H1 (cell line): ENCODE results near the gene CFHR3. TPM values are rescaled to one million over a fixed set of nuclear protein-coding genes. Genes with fewer than 3 reads are reported as not detected.
"Not testable (repeated sequence)": the region's sequence is repeated elsewhere in the genome, so short reads cannot be mapped to it uniquely, and the experiment has no call there.

Source experiments
- CTCF ChIA-PET: fragments of 300-600 bp; sonication (Branson Sonifier 250); formaldehyde crosslinking; loops from one replicate; lab custom pipeline; 2021; ENCODE audit not compliant: partially characterized antibody; lab: Charles Lee
- POLR2A ChIA-PET: fragments of 300-600 bp; sonication (Branson Sonifier 250); formaldehyde crosslinking; loops from one replicate; lab custom pipeline; 2021; ENCODE audit warnings: inconsistent platforms; ENCODE audit not compliant: partially characterized antibody; lab: Charles Lee
- DNase-seq, 2 experiments: peaks; one replicate each; pipeline versions ENCODE4 v3.0.0 to v3.0.0-alpha.2; 2010 to 2022; ENCODE audit warnings: low spot score in 2 of 2, low read depth in 1 of 2, mixed read lengths in 1 of 2
- FAIRE-seq: peaks from 2 replicates; lab custom pipeline; 2011; peaks lifted over from hg19 to GRCh38; lab: Jason Lieb, UNC
- H2AFZ ChIP-seq: 2 replicates; pipeline ENCODE4 v1.8.1; 2012; ENCODE audit warnings: low read length, inconsistent platforms
- H2AK5ac ChIP-seq: 2 replicates; pipeline ENCODE4 v1.6.1; 2013; ENCODE audit warnings: low read depth, low read length
- H2BK120ac ChIP-seq: replicated peaks from 2 replicates; pipeline ENCODE3; 2013; ENCODE audit warnings: low read depth, low read length, inconsistent platforms
- H2BK12ac ChIP-seq: 2 replicates; pipeline ENCODE4 v1.6.1; 2013; ENCODE audit warnings: low read depth, low read length
- H2BK15ac ChIP-seq: 2 replicates; pipeline ENCODE4 v1.6.1; 2013; ENCODE audit warnings: low read length
- H2BK20ac ChIP-seq: 2 replicates; pipeline ENCODE4 v1.6.1; 2013; ENCODE audit warnings: low read length
- H2BK5ac ChIP-seq: 2 replicates; pipeline ENCODE4 v1.6.1; 2013; ENCODE audit warnings: low read depth, low read length
- H3K14ac ChIP-seq: 2 replicates; pipeline ENCODE4 v1.6.1; 2013; ENCODE audit warnings: inconsistent platforms; ENCODE audit not compliant: insufficient read length
- H3K18ac ChIP-seq: 2 replicates; pipeline ENCODE4 v1.6.1; 2013; ENCODE audit warnings: low read length; ENCODE audit errors: extremely low read depth
- H3K23ac ChIP-seq: 2 replicates; pipeline ENCODE4 v1.6.1; 2013; ENCODE audit warnings: inconsistent platforms; ENCODE audit not compliant: insufficient read length
- H3K23me2 ChIP-seq: 2 replicates; pipeline ENCODE4 v1.6.1; 2013; ENCODE audit warnings: low read depth, low read length
- H3K27ac ChIP-seq: 2 replicates; pipeline ENCODE4 v1.6.1; 2011; ENCODE audit warnings: low read depth, low read length, inconsistent platforms
- H3K27me3 ChIP-seq, 4 experiments: replicated peaks in 1 of 4; 1 replicate in 1 of 4; 2 replicates in 3 of 4; pipeline versions ENCODE4 v1.6.1 to v1.8.1; 2011 to 2013; ENCODE audit warnings: low read length in 3 of 4, mild to moderate bottlenecking in 3 of 4, inconsistent platforms in 2 of 4, mixed read lengths in 2 of 4, moderate library complexity in 1 of 4; ENCODE audit not compliant: control insufficient read depth in 3 of 4, insufficient read depth in 3 of 4; ENCODE audit errors: extremely low read depth in 1 of 4
- H3K36me3 ChIP-seq, 4 experiments: 2 replicates each; pipeline versions ENCODE4 v1.6.1 to v1.8.1; 2011 to 2013; ENCODE audit warnings: mild to moderate bottlenecking in 4 of 4, low read length in 3 of 4, moderate library complexity in 2 of 4, control low read depth in 1 of 4, inconsistent platforms in 1 of 4; ENCODE audit not compliant: insufficient read depth in 4 of 4, control insufficient read depth in 2 of 4
- H3K4ac ChIP-seq: replicated peaks from 2 replicates; pipeline ENCODE3; 2013; ENCODE audit warnings: low read length, low read depth, mixed read lengths, inconsistent platforms; ENCODE audit not compliant: insufficient read length
- H3K4me1 ChIP-seq, 4 experiments: replicated peaks in 1 of 4; 1 replicate in 1 of 4; 2 replicates in 3 of 4; pipeline versions ENCODE4 v1.6.1 to v1.8.1; 2011 to 2013; ENCODE audit warnings: low read length in 3 of 4, inconsistent platforms in 2 of 4, mixed read lengths in 1 of 4; ENCODE audit not compliant: insufficient read depth in 4 of 4, control insufficient read depth in 3 of 4
- H3K4me2 ChIP-seq, 2 experiments: 2 replicates each; pipeline versions ENCODE4 v1.6.1 to v1.8.1; 2011 to 2013; ENCODE audit warnings: low read depth in 2 of 2, low read length in 2 of 2, control low read depth in 1 of 2, inconsistent platforms in 1 of 2, mild to moderate bottlenecking in 1 of 2; ENCODE audit not compliant: insufficient read depth in 1 of 2
- H3K4me3 ChIP-seq, 4 experiments: fragments of 200-600, 300-600 bp in 1 of 4; sonication (generic), shearing (Covaris generic), sonication (Bioruptor Twin) in 1 of 4; 2 replicates each; pipeline versions ENCODE4 v1.5.1 to v1.8.1; 2011 to 2016; ENCODE audit warnings: low read length in 4 of 4, low read depth in 3 of 4, control low read depth in 2 of 4, inconsistent platforms in 2 of 4, mild to moderate bottlenecking in 2 of 4, mixed read lengths in 1 of 4, moderate library complexity in 1 of 4; ENCODE audit not compliant: insufficient read depth in 2 of 4; ENCODE audit errors: extremely low read depth in 1 of 4
- H3K56ac ChIP-seq: replicated peaks from 2 replicates; pipeline ENCODE3; 2013; ENCODE audit warnings: low read depth, mild to moderate bottlenecking, mixed read lengths, low read length, inconsistent platforms; ENCODE audit not compliant: insufficient read length
- H3K79me1 ChIP-seq: 2 replicates; pipeline ENCODE4 v1.6.1; 2013; ENCODE audit warnings: low read depth, low read length, control low read depth
- H3K79me2 ChIP-seq, 2 experiments: 2 replicates each; pipeline versions ENCODE4 v1.6.1 to v1.8.1; 2012 to 2013; ENCODE audit warnings: low read length in 2 of 2, mild to moderate bottlenecking in 2 of 2, inconsistent platforms in 1 of 2; ENCODE audit not compliant: insufficient read depth in 2 of 2, control insufficient read depth in 1 of 2
- H3K9ac ChIP-seq, 4 experiments: replicated peaks in 1 of 4; 1 replicate in 1 of 4; 2 replicates in 3 of 4; pipeline versions ENCODE4 v1.6.1 to v1.8.1; 2011 to 2013; ENCODE audit warnings: low read depth in 3 of 4, low read length in 3 of 4, control low read depth in 2 of 4, mild to moderate bottlenecking in 2 of 4, moderate library complexity in 2 of 4, inconsistent platforms in 1 of 4; ENCODE audit errors: extremely low read depth in 1 of 4
- H3K9me3 ChIP-seq, 2 experiments: 2 replicates each; pipeline versions ENCODE4 v1.6.1 to v1.8.1; 2012 to 2013; ENCODE audit warnings: mild to moderate bottlenecking in 2 of 2, moderate library complexity in 2 of 2, control low read depth in 1 of 2, inconsistent platforms in 1 of 2, low read depth in 1 of 2, low read length in 1 of 2, mixed read lengths in 1 of 2; ENCODE audit not compliant: insufficient read depth in 2 of 2
- H4K20me1 ChIP-seq, 2 experiments: replicated peaks in 1 of 2; 2 replicates each; pipeline versions ENCODE3 to v1.8.1; 2011 to 2013; ENCODE audit warnings: inconsistent platforms in 2 of 2, low read length in 2 of 2, mild to moderate bottlenecking in 1 of 2; ENCODE audit not compliant: insufficient read depth in 2 of 2, control insufficient read depth in 1 of 2
- H4K5ac ChIP-seq: 2 replicates; pipeline ENCODE4 v1.6.1; 2013; ENCODE audit warnings: low read length, low read depth, mixed read lengths, inconsistent platforms; ENCODE audit not compliant: insufficient read length
- H4K8ac ChIP-seq: 2 replicates; pipeline ENCODE4 v1.8.0; 2013; ENCODE audit warnings: mild to moderate bottlenecking, moderate library complexity, low read length, inconsistent platforms; ENCODE audit not compliant: insufficient read depth; ENCODE audit errors: extremely low read depth
- H4K91ac ChIP-seq: replicated peaks from 2 replicates; pipeline ENCODE3; 2013; ENCODE audit warnings: low read length, mixed read lengths, inconsistent platforms; ENCODE audit not compliant: insufficient read length
- WGBS, 2 experiments: shearing (Covaris generic) in 1 of 2; methylation state at CpG; one replicate each; pipeline versions ENCODE4 v1.1.6 to v1.1.7; 2013 to 2015; ENCODE audit warnings: low lambda C conversion rate in 2 of 2, mixed read lengths in 2 of 2, inconsistent platforms in 1 of 2, low coverage in 1 of 2, missing lambda C conversion rate in 1 of 2; ENCODE audit not compliant: insufficient replicate concordance in 2 of 2, insufficient coverage in 1 of 2, insufficient read length in 1 of 2; ENCODE audit errors: extremely low coverage in 1 of 2, missing lambda C conversion rate in 1 of 2; 5-methylcytosine and 5-hydroxymethylcytosine counted together
- polyA plus RNA-seq, 7 experiments: library from polyadenylated mRNA; depleted of rRNA in 3 of 7; stranded (reverse) in 5 of 7; unstranded in 2 of 7; fragments of >200 nt in 5 of 7; fragments of 200-250 nt in 2 of 7; gene quantifications; 1 replicate in 5 of 7; 2 replicates in 1 of 7; 4 replicates in 1 of 7; pipeline versions ENCODE4 v1.2.1 to v1.2.3, GENCODE V29; 2011 to 2013; ENCODE audit warnings: missing spikeins in 2 of 7, mixed read lengths in 2 of 7
- total RNA-seq: library from RNA; stranded (reverse); fragmentation: NEBNext Ultra II Directional; extraction: Animal tissue kit (Norgen Biotek cat#: 25700); gene quantifications from 2 replicates; pipeline ENCODE4 v1.2.1, GENCODE V29; 2021

The CFHR3 gene
- total and polyA plus RNA-seq, 2 of the 8 experiments (the other 6 are each of a cell fraction or from before 2014, with no cell fraction given), result 0.20 to 0.52 TPM

- H3K9ac ChIP-seq, H3K4me2 ChIP-seq, H3K18ac ChIP-seq, H2AK5ac ChIP-seq, H3K4ac ChIP-seq, H4K5ac ChIP-seq, H3K14ac ChIP-seq, H2BK15ac ChIP-seq, H3K27me3 ChIP-seq, FAIRE-seq, H2AFZ ChIP-seq, H4K8ac ChIP-seq, H3K23me2 ChIP-seq, H3K79me1 ChIP-seq, H4K20me1 ChIP-seq, POLR2A ChIA-PET, H2BK20ac ChIP-seq, H3K36me3 ChIP-seq, H4K91ac ChIP-seq, CTCF ChIA-PET, H3K27ac ChIP-seq, H2BK12ac ChIP-seq, H3K79me2 ChIP-seq, H2BK120ac ChIP-seq, H3K9me3 ChIP-seq, H2BK5ac ChIP-seq, H3K4me1 ChIP-seq, H3K23ac ChIP-seq, H3K56ac ChIP-seq, DNase-seq, H3K4me3 ChIP-seq: not testable (repeated sequence)
- WGBS, 2 experiments, result 95% methylated on average over 4 of the region's 4 CpGs; no CpG with 5 or more reads in 1 of the 2 experiments
Measured at GRCh38 chr1:196765019-196765740, 9.5 kb upstream of the CFHR3 start.
